ENCODE data around the gene MRPL10.

Gene MRPL10

GRCh38 chr17:47812146-47812920, 19.0 kb downstream of the MRPL10 start:
- DNase-seq (ENCODE audit: low read depth), result no peak

GRCh38 chr17:47811709-47812108, 19.6 kb downstream of the MRPL10 start:
- no peak for DNase-seq (ENCODE audit: low read depth)

GRCh38 chr17:47810901-47811635, 20.3 kb downstream of the MRPL10 start:
- DNase-seq (ENCODE audit: low read depth), result no peak

DNA sequence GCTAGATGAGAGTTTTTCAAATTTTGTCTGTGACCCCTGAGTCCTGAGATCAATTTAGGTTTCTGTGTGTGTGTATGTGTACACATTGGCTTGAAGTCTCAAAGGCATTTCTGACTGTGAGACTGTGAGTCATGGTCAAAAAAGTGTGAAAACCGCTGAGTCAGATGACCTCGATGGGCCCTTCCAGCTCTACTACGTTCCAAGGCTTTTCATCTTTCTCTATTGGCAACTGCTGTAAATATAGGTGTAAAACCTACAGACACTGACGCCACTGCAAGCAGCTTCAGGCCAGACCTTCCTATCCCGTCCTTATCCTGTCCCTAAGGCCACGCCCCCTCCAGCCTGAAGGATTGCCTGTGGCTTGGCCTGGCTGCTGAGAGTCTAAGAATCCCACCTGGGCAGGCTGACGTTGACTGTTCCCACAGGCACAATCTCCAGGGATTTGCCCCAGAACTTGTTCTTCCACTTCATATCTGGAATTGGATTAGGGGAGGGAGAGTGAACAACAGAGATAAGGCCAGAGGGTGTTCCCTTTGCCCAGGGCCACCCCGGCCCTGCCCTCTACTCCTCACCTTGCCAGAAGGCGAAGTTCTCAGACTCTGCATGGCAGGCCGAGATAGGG, 21.0 kb downstream of the MRPL10 start:
- no peak for DNase-seq (ENCODE audit: low read depth)

DNA sequence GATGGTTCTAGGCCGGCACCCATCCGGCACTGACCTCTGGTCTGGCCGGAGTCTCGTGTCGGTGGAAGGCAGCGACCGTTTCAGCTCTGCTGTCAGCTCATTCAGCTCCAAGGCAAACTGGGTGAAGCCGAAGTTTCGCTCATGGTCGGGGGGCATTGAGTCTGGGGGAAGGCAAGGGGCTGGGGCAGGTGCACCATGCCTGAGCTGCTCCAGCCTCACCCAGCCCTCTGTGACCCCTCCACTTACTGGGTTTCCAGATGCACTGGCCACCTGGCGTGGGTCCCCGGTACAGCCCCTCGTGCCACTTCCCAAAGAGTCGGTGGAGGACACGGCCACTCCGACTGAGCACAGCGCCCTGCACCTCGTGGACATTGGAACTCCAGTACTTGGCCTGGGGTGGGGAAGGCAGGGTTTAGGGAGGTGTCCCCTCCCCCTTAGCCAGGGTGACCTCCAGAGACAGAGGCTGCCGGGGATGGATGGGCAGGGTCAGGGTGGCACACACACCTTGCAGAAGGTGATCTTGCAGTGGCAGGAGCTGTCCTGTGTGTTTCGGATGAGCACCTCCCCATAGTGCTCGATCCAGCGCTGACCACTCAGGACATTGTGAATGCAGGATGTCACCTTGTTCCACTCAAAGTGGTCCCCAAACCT, 22.4 kb downstream of the MRPL10 start:
- DNase-seq (ENCODE audit: low read depth), result no peak

- no peak for DNase-seq (ENCODE audit: low read depth)
Observed at GRCh38 chr17:47808036-47808829, 23.1 kb downstream of the MRPL10 start.

GRCh38 chr17:47807421-47807820, 23.9 kb downstream of the MRPL10 start:
- DNase-seq (ENCODE audit: low read depth), result no peak

- no peak for DNase-seq (ENCODE audit: low read depth)
Observed at GRCh38 chr17:47806913-47807255, 24.5 kb downstream of the MRPL10 start.

DNA sequence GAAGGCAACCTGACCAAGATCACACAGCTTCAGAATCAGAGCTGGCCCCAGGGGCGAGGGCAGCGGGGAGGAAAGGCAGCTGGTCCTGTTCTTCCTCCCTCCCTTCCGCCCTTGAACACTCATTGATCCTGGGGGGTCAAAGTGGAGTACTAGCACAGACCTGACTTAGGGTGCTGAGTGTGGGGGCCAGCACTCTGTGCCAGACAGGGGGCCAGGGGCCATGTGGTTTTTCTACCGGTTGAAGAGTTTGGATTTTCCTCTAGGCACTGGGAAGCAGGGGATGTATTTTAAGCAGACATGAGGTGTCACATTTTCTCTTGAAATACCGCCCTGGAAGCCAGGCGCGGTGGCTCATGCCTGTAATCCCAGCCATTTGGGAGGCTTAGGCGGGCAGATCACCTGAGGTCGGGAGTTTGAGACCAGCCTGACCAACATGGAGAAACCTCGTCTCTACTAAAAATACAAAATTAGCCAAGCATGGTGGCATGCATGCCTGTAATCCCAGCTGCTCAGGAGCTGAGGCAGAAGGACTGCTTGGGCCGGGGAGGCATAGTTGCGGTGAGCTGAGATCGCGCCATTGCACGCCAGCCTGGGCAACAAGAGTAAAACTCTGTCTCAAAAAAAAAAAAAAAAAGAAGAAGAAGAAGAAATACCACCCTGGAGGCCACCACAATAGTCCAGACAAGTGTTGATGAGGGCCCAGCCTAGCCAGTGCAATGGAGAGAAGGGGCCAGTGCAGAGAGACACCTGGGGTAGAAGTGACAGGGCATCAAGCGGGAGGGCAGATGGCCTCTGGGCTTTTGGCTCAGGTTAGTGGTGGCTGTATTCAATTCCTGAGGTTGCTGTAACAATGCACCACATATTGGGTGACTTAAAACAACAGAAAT, 25.1 kb downstream of the MRPL10 start:
- no peak for DNase-seq (ENCODE audit: low read depth)

- DNase-seq (ENCODE audit: low read depth), result no peak
Observed at GRCh38 chr17:47804461-47804860, 26.9 kb downstream of the MRPL10 start.

- DNase-seq (ENCODE audit: low read depth), result no peak
Observed at GRCh38 chr17:47803751-47804150, 27.6 kb downstream of the MRPL10 start.

DNA sequence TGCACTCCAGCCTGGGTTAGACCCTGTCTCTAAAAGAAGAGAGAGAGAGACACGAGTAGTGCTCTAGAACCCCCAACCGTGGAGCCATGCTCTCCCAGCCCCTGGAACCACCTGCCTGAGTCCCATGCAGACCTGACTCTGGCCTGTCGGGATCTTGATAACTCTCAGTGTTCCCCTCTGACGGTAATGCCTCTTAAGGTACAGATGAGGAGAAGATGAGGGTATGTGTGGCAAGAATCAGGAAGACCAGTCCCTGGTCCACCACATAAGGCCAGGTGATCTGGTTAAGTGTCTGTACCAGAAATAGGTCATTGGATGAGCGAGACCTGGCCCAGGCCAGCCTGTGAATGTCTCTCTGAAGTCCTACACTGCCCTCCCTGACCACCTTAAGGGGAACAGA, 28.1 kb downstream of the MRPL10 start:
- DNase-seq (ENCODE audit: low read depth), result no peak

DNA sequence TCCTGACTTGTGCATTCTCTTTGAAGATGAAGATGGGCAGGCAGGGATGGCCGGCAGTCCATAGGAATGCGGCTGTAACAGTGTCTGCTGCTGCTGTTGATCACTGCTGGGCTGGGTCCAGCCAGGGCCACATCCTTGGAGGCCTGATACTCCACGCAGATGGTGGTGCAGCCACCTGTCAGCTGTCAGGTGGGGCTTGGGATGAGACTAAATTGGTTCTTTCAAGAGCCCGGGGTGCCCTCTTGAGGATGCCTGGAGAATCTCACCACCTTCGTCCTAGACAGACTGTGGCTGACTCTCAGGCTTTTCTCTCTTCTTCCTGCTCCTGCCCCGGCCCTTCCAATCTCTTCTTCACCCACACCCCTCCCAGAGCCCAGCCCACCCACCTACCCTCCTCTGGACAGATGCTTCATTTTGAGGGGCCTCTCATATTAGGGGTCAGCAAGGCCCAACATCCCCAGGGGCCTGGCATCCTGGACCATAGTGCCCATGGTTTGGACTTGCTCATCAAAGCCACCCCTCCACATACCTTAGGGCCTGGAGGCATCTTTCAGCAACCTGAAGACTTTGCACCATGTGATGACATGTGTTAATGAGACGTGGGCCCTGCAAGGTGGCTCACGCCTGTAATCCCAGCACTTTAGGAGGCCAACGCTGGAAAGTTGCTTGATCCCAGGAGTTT, 28.9 kb downstream of the MRPL10 start:
- peak; percentile 39 for DNase-seq (ENCODE audit: low read depth)

DNA sequence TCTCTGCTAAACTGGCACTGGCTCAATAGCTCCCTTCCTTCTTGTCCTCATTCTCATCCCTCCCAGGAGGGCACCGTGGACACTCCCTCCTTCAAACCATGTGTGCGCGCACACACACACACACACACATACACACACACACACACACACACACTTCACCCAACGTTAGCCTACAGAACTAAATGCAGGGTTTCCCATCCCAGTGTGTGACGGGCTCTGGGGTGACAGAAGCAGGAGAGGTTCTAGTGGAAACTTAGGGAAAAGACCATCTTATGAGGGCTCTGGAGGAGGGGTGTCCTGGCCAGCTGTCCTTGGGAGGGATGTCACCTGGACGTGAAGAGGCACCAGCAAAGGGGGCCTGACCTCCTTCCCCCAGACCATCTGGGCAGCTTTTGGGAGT, 29.4 kb downstream of the MRPL10 start:
- DNase-seq (ENCODE audit: low read depth), result no peak

DNA sequence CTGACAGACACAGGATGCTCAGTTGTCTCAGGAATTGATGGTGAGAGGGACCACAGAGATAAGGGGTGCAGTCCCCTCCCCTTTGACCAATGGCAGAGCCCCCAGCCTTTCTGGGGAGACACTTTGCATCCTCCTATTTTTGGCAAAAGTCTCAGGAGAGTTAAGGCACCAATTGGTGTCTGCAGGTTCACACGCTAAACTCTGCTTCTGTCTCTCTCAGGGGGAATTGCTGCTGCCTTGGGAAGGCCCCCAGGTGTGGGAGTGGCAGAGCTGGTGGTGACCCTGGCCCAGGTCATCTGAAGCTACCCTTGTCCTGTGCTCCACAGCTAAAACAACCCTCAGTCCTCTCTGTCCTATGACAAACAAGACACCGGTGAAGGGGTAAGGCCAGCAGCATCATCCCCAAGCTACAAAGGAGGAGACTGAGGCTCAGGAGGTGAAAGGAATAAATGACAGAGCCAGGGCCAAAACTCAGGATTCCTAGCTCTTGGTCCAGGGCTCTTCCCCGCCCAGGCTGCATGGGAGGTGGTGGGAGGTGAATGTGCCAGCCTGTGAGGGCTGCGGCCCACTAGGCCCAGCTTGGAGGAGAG, 30.1 kb downstream of the MRPL10 start:
- DNase-seq (ENCODE audit: low read depth), result no peak

- DNase-seq (ENCODE audit: low read depth), result no peak
Observed at GRCh38 chr17:47800686-47801085, 30.7 kb downstream of the MRPL10 start.

DNA sequence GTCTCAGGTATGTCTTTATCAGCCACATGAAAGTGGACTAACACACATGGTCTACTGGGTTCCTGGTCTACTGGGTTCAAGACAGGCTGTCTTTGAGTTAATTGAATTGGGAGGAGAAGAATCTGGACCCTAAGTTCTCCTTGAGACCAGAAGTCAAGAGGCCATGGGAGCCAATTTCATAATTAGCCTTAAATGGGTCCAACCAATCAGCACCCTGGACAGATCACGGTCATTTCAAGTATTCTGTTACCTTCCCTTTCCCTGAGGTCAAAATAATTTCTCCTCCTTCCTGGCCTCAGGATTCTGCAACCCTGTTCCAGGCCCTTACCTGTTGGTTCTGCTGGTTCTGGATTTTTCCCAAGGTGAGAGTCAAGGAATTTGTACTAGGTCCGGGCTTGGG, 33.5 kb downstream of the MRPL10 start:
- DNase-seq (ENCODE audit: low read depth), result no peak

GRCh38 chr17:47792979-47793378, 38.4 kb downstream of the MRPL10 start:
- DNase-seq (ENCODE audit: low read depth), result no peak

DNA sequence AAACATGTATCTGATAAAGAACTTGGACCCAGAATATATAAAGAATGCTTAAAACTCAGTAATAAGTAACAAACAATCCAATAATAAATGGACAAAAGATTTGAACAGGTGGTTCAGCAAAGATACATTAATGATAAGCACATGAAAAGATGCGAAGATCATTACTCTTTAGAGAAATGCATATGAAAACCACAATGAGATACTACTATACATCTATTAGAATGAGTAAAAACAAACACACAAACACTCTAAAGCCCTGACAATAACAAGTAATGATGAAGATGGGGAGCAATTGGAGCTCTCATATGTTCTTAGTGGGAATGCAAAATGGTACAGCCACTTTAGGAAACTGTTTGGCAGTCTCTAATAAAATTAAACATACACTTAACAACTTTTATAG, 38.9 kb downstream of the MRPL10 start:
- no peak for DNase-seq (ENCODE audit: low read depth)

- no peak for DNase-seq (ENCODE audit: low read depth)
Observed at GRCh38 chr17:47791025-47791424, 40.3 kb downstream of the MRPL10 start.

All from activated gamma-delta T cell treated with anti-CD3 and anti-CD28 coated beads, Interleukin-2, amount 50 U/mL, for 16 hours (primary cell).